Kidney epithelial cell (primary cell): ENCODE data around the gene N4BP2L2. TPM values are rescaled to one million over a fixed set of nuclear protein-coding genes. Genes with fewer than 3 reads are reported as not detected.

Experiments used
- DNase-seq: peaks from one replicate; pipeline ENCODE4 v3.0.0-alpha.2; 2010; ENCODE audit warnings: low read depth
- H3K27me3 ChIP-seq: 2 replicates; pipeline ENCODE4 v1.6.0; 2011; ENCODE audit warnings: low read length; ENCODE audit not compliant: control insufficient read depth, insufficient read depth
- H3K36me3 ChIP-seq: 2 replicates; pipeline ENCODE4 v1.5.1; 2011; ENCODE audit warnings: low read length; ENCODE audit not compliant: control insufficient read depth, insufficient read depth
- H3K4me3 ChIP-seq: 2 replicates; pipeline ENCODE4 v1.5.1; 2011; ENCODE audit warnings: low read depth, mild to moderate bottlenecking, control low read depth, low read length
- CTCF ChIP-seq: IDR thresholded peaks from 2 replicates; pipeline ENCODE4 v1.5.1; 2011; ENCODE audit warnings: mild to moderate bottlenecking, moderate library complexity, low read length, control low read depth, inconsistent platforms; ENCODE audit not compliant: insufficient read depth, poor library complexity, severe bottlenecking
- total RNA-seq: library from RNA; depleted of rRNA; stranded (reverse); fragments of >200 nt; gene quantifications from 2 replicates; pipeline ENCODE4 v1.2.3, GENCODE V29; 2015

Gene N4BP2L2
- total RNA-seq, 1 donor from 2014 or later, result 64.1 TPM

GRCh38 chr13:32407854-32408253, 130.7 kb downstream of the N4BP2L2 start:
- no peak for TF ChIP-seq CTCF
- Histone ChIP-seq H3K36me3 (no peaks in the 10 kb centered on the region), H3K4me3 (no peak overlapping the region), H3K27me3 (no peaks in the 10 kb centered on the region)
- no peak for DNase-seq

- no peak for DNase-seq
- no peak overlapping the region for H3K4me3 ChIP-seq
- H3K36me3 ChIP-seq, result no peaks in the 10 kb centered on the region
- no peaks in the 10 kb centered on the region for H3K27me3 ChIP-seq
- TF ChIP-seq CTCF, result no peak
Observed at GRCh38 chr13:32403108-32403507, 135.5 kb downstream of the N4BP2L2 start.

GRCh38 chr13:32391101-32391619, 147.4 kb downstream of the N4BP2L2 start:
- Histone ChIP-seq H3K36me3 (no peaks in the 10 kb centered on the region), H3K4me3 (no peak overlapping the region), H3K27me3 (no peaks in the 10 kb centered on the region)
- DNase-seq, result no peak
- TF ChIP-seq CTCF, result no peak

GRCh38 chr13:32390484-32390883, 148.1 kb downstream of the N4BP2L2 start:
- no peak for TF ChIP-seq CTCF
- no peak for DNase-seq
- no peaks in the 10 kb centered on the region for H3K36me3 ChIP-seq

DNA sequence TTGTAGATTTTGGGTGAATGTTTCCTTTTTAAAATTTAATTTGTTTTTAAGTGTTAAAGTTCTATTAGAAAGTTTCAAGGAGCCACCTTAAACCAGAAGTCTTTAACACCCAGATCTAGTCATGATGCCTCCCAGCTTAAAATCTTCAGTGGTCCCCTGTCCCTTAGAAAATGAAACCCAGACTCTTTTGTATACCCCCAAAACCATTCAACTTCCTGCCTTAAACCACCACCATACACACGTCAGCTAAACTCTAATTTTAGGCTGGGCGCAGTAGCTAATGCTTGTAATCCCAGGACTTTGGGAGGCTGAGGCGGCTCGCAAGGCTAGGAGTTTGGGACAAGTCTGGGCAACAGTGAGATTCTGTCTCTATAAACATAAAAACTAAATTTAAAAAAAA, 148.5 kb downstream of the N4BP2L2 start:
- no peak overlapping the region for H3K4me3 ChIP-seq
- no peaks in the 10 kb centered on the region for H3K36me3 ChIP-seq
- DNase-seq, result no peak
- TF ChIP-seq CTCF, result no peak
- no peaks in the 10 kb centered on the region for H3K27me3 ChIP-seq

More at GRCh38 chr13:32390484-32390883, 148.1 kb downstream of the N4BP2L2 start:
- H3K27me3 ChIP-seq, result no peaks in the 10 kb centered on the region
- H3K4me3 ChIP-seq, result no peak overlapping the region

- TF ChIP-seq CTCF, result no peak
Observed at GRCh38 chr13:32385410-32385809, 153.2 kb downstream of the N4BP2L2 start.

More at GRCh38 chr13:32385410-32385809, 153.2 kb downstream of the N4BP2L2 start:
- Histone ChIP-seq H3K36me3 (no peaks in the 10 kb centered on the region), H3K4me3 (no peak overlapping the region), H3K27me3 (no peaks in the 10 kb centered on the region)
- DNase-seq, result no peak
